GM12892 (cell line): ENCODE results near the gene RFTN2.
"Not testable (repeated sequence)": the region's sequence is repeated elsewhere in the genome, so short reads cannot be mapped to it uniquely, and the experiment has no call there.

Source experiments
- DNase-seq: peaks from one replicate; pipeline ENCODE4 v3.0.0; 2011; ENCODE audit not compliant: insufficient read length
- FAIRE-seq: peaks from 2 replicates; lab custom pipeline; 2011; peaks lifted over from hg19 to GRCh38; lab: Jason Lieb, UNC
- POLR2A ChIP-seq: IDR thresholded peaks from 2 replicates; pipeline ENCODE4 v1.6.1; 2011; ENCODE audit warnings: low read depth, low read length, control low read depth
- POLR2AphosphoS5 ChIP-seq: IDR thresholded peaks from 2 replicates; pipeline ENCODE4 v1.6.1; 2011; ENCODE audit warnings: low read depth, low read length, control low read depth
- TAF1 ChIP-seq: IDR thresholded peaks from 2 replicates; pipeline ENCODE4 v1.6.1; 2011; ENCODE audit warnings: low read depth, mild to moderate bottlenecking, control low read depth, low read length, borderline replicate concordance

Gene RFTN2

GRCh38 chr2:197591339-197592072 lies 83.9 kb downstream of the RFTN2 start:
- TF ChIP-seq POLR2A: no peak
- no peak for TF ChIP-seq TAF1
- no peak for TF ChIP-seq POLR2AphosphoS5
- DNase-seq: no peak
- no peak for FAIRE-seq

DNA sequence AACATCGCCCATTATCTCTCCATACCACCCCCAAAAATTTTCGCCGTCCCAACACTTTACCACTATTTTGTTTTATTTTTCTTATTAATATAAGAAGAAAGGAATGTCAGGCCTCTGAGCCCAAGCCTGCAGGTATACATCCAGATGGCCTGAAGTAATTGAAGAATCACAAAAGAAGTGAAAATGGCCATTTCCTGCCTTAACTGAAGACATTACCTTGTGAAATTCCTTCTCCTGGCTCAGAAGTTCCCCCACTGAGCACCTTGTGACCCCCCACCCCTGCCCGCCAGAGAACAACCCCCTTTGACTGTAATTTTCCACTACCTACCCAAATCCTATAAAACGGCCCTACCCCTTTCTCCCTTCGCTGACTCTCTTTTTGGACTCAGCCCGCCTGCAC lies 88.1 kb downstream of the RFTN2 start:
- FAIRE-seq, DNase-seq: not testable (repeated sequence)

GRCh38 chr2:197580166-197580565 lies 95.2 kb downstream of the RFTN2 start:
- DNase-seq, FAIRE-seq: not testable (repeated sequence)

DNA sequence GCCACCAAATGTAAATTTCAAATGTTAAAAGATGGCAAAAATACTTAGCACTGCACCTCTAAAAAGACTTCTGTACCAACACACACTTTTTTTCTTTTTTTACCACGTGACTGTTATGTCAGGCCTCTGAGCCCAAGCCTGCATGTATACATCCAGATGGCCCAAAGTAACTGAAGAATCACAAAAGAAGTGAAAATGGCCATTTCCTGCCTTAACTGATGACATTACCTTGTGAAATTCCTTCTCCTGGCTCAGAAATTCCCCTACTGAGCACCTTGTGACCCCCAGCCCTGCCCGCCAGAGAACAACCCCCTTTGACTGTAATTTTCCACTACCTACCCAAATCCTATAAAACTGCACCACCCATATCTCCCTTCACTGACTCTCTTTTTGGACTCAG lies 97.1 kb downstream of the RFTN2 start:
- FAIRE-seq, DNase-seq: not testable (repeated sequence)

GRCh38 chr2:197577446-197577845 lies 97.9 kb downstream of the RFTN2 start:
- FAIRE-seq: no peak
- TF ChIP-seq POLR2AphosphoS5: no peak
- TF ChIP-seq TAF1: no peak
- TF ChIP-seq POLR2A: no peak
- DNase-seq: no peak

GRCh38 chr2:197576631-197577030 lies 98.8 kb downstream of the RFTN2 start:
- no peak for DNase-seq

DNA sequence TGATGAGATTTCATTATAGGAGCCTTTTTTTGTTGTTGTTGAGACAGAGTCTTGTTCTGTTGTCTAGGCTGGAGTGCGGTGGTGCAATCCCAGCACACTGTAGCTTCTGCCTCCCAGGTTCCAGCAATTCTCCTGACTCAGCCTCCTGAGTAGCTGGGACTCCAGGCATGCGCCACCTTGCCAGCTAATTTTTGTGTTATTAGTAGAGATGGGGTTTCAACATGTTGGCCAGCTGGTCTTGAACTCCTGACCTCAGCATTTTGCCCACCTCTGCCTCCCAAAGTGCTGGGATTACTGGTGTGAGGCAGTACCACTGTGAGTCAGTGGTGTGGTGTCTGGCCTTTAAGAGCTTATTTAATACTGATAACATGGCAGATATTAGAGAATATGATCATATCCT lies 99.4 kb downstream of the RFTN2 start:
- no peak for DNase-seq
- FAIRE-seq: no peak
- TF ChIP-seq TAF1 (no peak), POLR2A (no peak), POLR2AphosphoS5 (no peak)

More at GRCh38 chr2:197576631-197577030, 98.8 kb downstream of the RFTN2 start:
- FAIRE-seq: no peak
- no peak for TF ChIP-seq POLR2AphosphoS5
- TF ChIP-seq TAF1: no peak
- TF ChIP-seq POLR2A: no peak

- no peak for TF ChIP-seq POLR2AphosphoS5
- no peak for TF ChIP-seq POLR2A
- no peak for TF ChIP-seq TAF1
- FAIRE-seq (no peak), DNase-seq (no peak)
These were observed 101.8 kb downstream of the RFTN2 start for GRCh38 chr2:197573608-197574007.

DNA sequence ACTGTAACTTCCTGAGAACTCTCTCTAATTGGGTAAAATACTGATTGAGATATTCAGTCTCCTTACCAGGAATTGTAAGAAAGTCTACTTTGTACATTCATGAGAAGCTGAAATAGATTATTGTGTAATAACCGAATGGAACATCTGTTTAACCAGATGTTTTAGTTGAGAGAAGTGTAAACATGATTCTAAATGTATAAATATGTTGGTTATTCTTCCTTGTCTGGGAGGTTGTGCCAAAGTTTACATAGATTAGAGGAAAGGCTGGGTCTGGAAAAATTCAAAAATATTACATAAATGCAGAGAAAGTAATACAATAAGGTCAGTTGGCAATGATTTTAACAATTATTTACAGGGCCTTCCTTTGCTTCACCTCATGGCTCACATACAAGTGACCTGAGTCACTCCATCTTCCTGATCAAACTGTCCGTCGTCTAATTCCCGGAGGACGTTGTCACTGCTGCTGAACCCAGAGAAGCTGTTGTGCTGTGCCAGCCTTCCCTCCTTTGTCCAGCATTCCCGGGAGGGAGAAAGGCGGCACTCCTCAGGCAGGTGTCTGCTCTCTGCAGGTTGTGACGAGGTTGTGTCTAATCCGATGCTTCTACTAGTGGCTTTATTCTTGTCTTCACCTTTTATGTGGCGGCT lies 103.6 kb downstream of the RFTN2 start:
- no peak for FAIRE-seq
- no peak for TF ChIP-seq POLR2AphosphoS5
- TF ChIP-seq POLR2A: no peak
- TF ChIP-seq TAF1: no peak
- DNase-seq: no peak

- TF ChIP-seq TAF1 (no peak), POLR2A (no peak), POLR2AphosphoS5 (no peak)
- DNase-seq (no peak), FAIRE-seq (no peak)
These were observed 115.2 kb downstream of the RFTN2 start for GRCh38 chr2:197560146-197560665.

DNA sequence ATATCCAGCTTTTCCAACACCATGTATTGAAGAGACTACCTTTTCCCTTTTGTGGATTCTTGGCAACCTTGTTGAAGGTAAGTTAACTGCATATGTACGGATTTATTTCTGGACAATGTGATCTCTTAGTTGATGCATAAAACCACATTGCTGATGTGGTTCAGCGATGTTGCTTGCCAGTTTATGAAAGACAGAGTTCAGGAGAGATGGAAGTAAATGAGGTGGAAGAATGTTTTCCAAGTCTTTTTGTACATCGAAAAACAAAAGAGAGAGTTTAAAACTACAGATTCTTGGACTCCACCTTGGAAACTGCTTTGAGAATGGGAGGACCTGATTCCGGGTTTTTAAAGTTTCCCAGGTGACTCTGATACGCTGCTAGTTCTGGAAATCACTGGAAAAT lies 115.7 kb downstream of the RFTN2 start:
- TF ChIP-seq TAF1: no peak
- TF ChIP-seq POLR2A: no peak
- TF ChIP-seq POLR2AphosphoS5: no peak
- FAIRE-seq: no peak
- DNase-seq: no peak

DNA sequence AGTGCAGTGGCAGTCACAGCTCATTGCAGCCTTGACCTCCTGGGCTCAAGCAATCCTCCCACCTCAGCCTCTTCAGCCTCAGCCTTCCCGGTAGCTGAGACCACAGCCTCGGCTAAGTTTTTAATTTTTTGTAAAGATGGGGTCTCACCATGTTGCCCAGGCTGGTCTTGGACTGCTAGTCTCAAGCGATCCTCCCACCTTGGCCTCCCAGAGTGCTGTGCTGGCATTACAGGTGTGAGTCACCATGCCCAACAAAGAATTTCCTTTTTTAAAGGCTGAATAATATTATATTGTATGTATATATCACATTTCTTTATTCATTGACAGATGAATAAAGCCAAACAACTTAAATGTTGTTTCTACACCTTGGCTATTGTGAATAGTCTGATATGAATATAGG lies 117.0 kb downstream of the RFTN2 start:
- FAIRE-seq: no peak
- TF ChIP-seq POLR2A (no peak), POLR2AphosphoS5 (no peak), TAF1 (no peak)

More for the DNA sequence above, 117.0 kb downstream of the RFTN2 start:
- no peak for DNase-seq
